HL-60 (cell line): ENCODE results near the gene ZDHHC16.
"Not testable (repeated sequence)": the region's sequence is repeated elsewhere in the genome, so short reads cannot be mapped to it uniquely, and the experiment has no call there.

Experiments used
- DNase-seq, 2 experiments: peaks; one replicate each; pipeline ENCODE4 v3.0.0-alpha.2; 2010 to 2020; ENCODE audit warnings: low read depth in 1 of 2, low spot score in 1 of 2
- H3K27ac ChIP-seq: fragments of 250-450 bp; sonication (Bioruptor Pico); replicated peaks from 2 replicates; pipeline ENCODE4 v1.5.1; 2020; ENCODE audit warnings: mild to moderate bottlenecking, moderate library complexity
- H3K27me3 ChIP-seq: fragments of 250-450 bp; sonication (Bioruptor Pico); 2 replicates; pipeline ENCODE4 v1.5.1; 2021; ENCODE audit warnings: mild to moderate bottlenecking, moderate library complexity; ENCODE audit not compliant: insufficient read depth, poor library complexity, severe bottlenecking
- H3K4me3 ChIP-seq: replicated peaks from 2 replicates; pipeline ENCODE4 v1.5.1; 2011; ENCODE audit warnings: mild to moderate bottlenecking, control low read depth, low read length; ENCODE audit not compliant: insufficient read depth
- GABPA ChIP-seq: IDR thresholded peaks from 2 replicates; pipeline ENCODE4 v1.6.1; 2012; ENCODE audit warnings: low read depth
- POLR2AphosphoS5 ChIP-seq: IDR thresholded peaks from 2 replicates; pipeline ENCODE4 v1.6.1; 2012; ENCODE audit warnings: low read depth
- REST ChIP-seq: IDR thresholded peaks from 2 replicates; pipeline ENCODE4 v1.6.1; 2012; ENCODE audit warnings: low read depth; ENCODE audit not compliant: insufficient replicate concordance
- SPI1 ChIP-seq: IDR thresholded peaks from 2 replicates; pipeline ENCODE4 v1.6.1; 2012; ENCODE audit warnings: low read depth, mild to moderate bottlenecking, borderline replicate concordance
- TF ChIP-seq, protein P1 (sequence below): IDR thresholded peaks from one replicate; pipeline ENCODE4 v1.5.1; 2011; ENCODE audit warnings: low read length, control low read depth, inconsistent platforms; ENCODE audit not compliant: insufficient read depth

Gene ZDHHC16

GRCh38 chr10:97401455-97401919 is 44.5 kb upstream of the ZDHHC16 start:
- no peak overlapping the region; the same call in 1 of the 2 replicates for H3K4me3 ChIP-seq
- DNase-seq: no peak
- peak overlapping the region; percentile 94 for H3K27ac ChIP-seq
- TF ChIP-seq GABPA: no peak
- TF ChIP-seq, protein P1, sequence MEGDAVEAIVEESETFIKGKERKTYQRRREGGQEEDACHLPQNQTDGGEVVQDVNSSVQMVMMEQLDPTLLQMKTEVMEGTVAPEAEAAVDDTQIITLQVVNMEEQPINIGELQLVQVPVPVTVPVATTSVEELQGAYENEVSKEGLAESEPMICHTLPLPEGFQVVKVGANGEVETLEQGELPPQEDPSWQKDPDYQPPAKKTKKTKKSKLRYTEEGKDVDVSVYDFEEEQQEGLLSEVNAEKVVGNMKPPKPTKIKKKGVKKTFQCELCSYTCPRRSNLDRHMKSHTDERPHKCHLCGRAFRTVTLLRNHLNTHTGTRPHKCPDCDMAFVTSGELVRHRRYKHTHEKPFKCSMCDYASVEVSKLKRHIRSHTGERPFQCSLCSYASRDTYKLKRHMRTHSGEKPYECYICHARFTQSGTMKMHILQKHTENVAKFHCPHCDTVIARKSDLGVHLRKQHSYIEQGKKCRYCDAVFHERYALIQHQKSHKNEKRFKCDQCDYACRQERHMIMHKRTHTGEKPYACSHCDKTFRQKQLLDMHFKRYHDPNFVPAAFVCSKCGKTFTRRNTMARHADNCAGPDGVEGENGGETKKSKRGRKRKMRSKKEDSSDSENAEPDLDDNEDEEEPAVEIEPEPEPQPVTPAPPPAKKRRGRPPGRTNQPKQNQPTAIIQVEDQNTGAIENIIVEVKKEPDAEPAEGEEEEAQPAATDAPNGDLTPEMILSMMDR: no peak
- no peak for TF ChIP-seq SPI1
- no peaks in the 10 kb centered on the region for H3K27me3 ChIP-seq

GRCh38 chr10:97404044-97404443 is 41.9 kb upstream of the ZDHHC16 start:
- TF ChIP-seq GABPA: no peak
- TF ChIP-seq REST: no peak
- TF ChIP-seq, protein P1: no peak
- TF ChIP-seq SPI1: no peak
- TF ChIP-seq POLR2AphosphoS5: no peak
- no peak for DNase-seq
- Histone ChIP-seq H3K4me3 (no peak overlapping the region), H3K27ac (no peak overlapping the region), H3K27me3 (no peaks in the 10 kb centered on the region)

GRCh38 chr10:97406064-97406463 is 39.9 kb upstream of the ZDHHC16 start:
- H3K27me3 ChIP-seq: no peaks in the 10 kb centered on the region
- H3K27ac ChIP-seq: peak overlapping the region; percentile 90
- TF ChIP-seq REST (peak; percentile 34), POLR2AphosphoS5 (peak; percentile 67), SPI1 (peak; percentile 99), GABPA (0 out of 2 replicates have a peak, but pooled peaks have one; percentile 14)
- TF ChIP-seq, protein P1: no peak
- peak; percentile 84 to 96 for DNase-seq
- H3K4me3 ChIP-seq: no peak overlapping the region

DNA sequence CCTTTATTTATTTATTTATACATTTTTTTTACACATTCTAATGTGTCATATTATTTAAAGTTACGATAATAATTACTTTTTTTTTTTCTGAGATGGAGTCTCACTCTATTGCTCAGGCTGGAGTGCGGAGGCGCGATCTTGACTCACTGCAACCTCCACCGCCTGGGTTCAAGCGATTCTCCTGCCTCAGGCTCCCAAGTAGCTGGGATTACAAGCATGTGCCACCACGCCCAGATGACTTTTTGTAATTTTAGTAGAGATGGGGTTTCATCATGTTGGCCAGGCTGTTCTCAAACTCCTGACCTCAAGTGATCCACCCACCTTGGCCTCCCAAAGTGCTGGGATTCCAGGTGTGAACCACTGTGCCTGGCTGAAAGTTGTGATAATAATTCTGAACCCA is 39.5 kb upstream of the ZDHHC16 start:
- not testable (repeated sequence) for H3K27me3 ChIP-seq, H3K4me3 ChIP-seq
- DNase-seq: peak in 1 of 2 experiments; percentile 58
- peak overlapping the region; percentile 90 for H3K27ac ChIP-seq
